MCF 10A (cell line): ENCODE results near the gene SOCS2. TPM values are rescaled to one million over a fixed set of nuclear protein-coding genes. Genes with fewer than 3 reads are reported as not detected.
A peak's percentile ranks its signal among the peaks of the same experiment; 100 is the strongest.

Experiments
- BruUV-seq: library from RNA; stranded (reverse); fragments of 400-500 nt; replicated peaks from 2 replicates; lab custom pipeline; 2021; lab: Mats Ljungman, UMichigan
- CTCF ChIA-PET: fragments of 300-600 bp; sonication (Branson Sonifier 250); formaldehyde crosslinking; extraction: SDS; loops from one replicate; lab custom pipeline; 2021; ENCODE audit warnings: antibody characterized with exemption, inconsistent platforms; lab: Yijun Ruan, JAX
- POLR2A ChIA-PET: fragments of 300-600, 350-650 bp; sonication (Branson Sonifier 250); formaldehyde crosslinking; extraction: SDS; loops from one replicate; lab custom pipeline; 2020; ENCODE audit warnings: antibody characterized with exemption, inconsistent platforms; lab: Yijun Ruan, JAX
- DNase-seq: peaks from one replicate; pipeline ENCODE4 v3.0.0-alpha.2; 2018; ENCODE audit not compliant: unreplicated experiment
- H3K27ac Mint-ChIP-seq: one replicate; pipeline ENCODE4 v1.8.0; 2022; ENCODE audit warnings: mild to moderate bottlenecking, low read depth, mixed read lengths; ENCODE audit not compliant: unreplicated experiment
- H3K27me3 Mint-ChIP-seq: one replicate; pipeline ENCODE4 v1.8.0; 2022; ENCODE audit warnings: mixed read lengths; ENCODE audit not compliant: insufficient read depth, unreplicated experiment
- H3K36me3 Mint-ChIP-seq: one replicate; pipeline ENCODE4 v1.8.0; 2022; ENCODE audit warnings: mild to moderate bottlenecking, moderate library complexity, mixed read lengths; ENCODE audit not compliant: insufficient read depth, unreplicated experiment
- H3K4me1 Mint-ChIP-seq: one replicate; pipeline ENCODE4 v1.8.0; 2022; ENCODE audit warnings: mixed read lengths; ENCODE audit not compliant: insufficient read depth, unreplicated experiment
- H3K4me3 Mint-ChIP-seq: one replicate; pipeline ENCODE4 v1.8.0; 2022; ENCODE audit warnings: mild to moderate bottlenecking, moderate library complexity, mixed read lengths; ENCODE audit not compliant: unreplicated experiment
- H3K9me3 Mint-ChIP-seq: one replicate; pipeline ENCODE4 v1.8.0; 2022; ENCODE audit warnings: mixed read lengths; ENCODE audit not compliant: unreplicated experiment
- CTCF ChIP-seq: fragments of 200-600 bp; IDR thresholded peaks from one replicate; pipeline ENCODE4 v1.8.0; 2022; ENCODE audit warnings: antibody characterized with exemption, mild to moderate bottlenecking; ENCODE audit not compliant: unreplicated experiment
- intact Hi-C: fragments of 100-400 bp; cut with micrococcal nuclease; formaldehyde crosslinking; loops from 2 replicates; pipeline ENCODE4 v1.14.1; 2022
- total RNA-seq: library from RNA; stranded (reverse); gene quantifications from 2 replicates; pipeline ENCODE4 v1.2.3, GENCODE V29; 2022

Gene SOCS2
- total RNA-seq, 1 experiment from 2014 or later, result 44.9 TPM

- CTCF ChIA-PET, result interaction anchor here (0.6 to 1.3 kb wide), 2 partner anchors 242 to 485 kb away, joined by 3 to 4 read pairs; no protein-coding TSS in a partner anchor
- no TSS peak for BruUV-seq
Observed at GRCh38 chr12:93616584-93617101, 44.2 kb downstream of the SOCS2 start.

GRCh38 chr12:93618891-93619410 is 46.5 kb downstream of the SOCS2 start:
- intact Hi-C loops, result no loop called here
- Mint-ChIP-seq H3K4me1 (no peaks in the 10 kb centered on the region), H3K9me3 (no peaks in the 10 kb centered on the region), H3K27ac (no peak overlapping the region), H3K27me3 (no peaks in the 10 kb centered on the region), H3K36me3 (no peaks in the 10 kb centered on the region), H3K4me3 (no peak overlapping the region)
- ChIA-PET CTCF (interaction anchor here (1.5 to 1.8 kb wide), 2 partner anchors 116 to 483 kb away, joined by 6 to 8 read pairs; no protein-coding TSS in a partner anchor), POLR2A (interaction anchor here (0.6 to 1.5 kb wide), 4 partner anchors 24 to 134 kb away, joined by 3 read pairs; no protein-coding TSS in a partner anchor)
- TF ChIP-seq CTCF, result no peak
- DNase-seq, result no peak
- BruUV-seq, result no TSS peak

More at GRCh38 chr12:93616584-93617101, 44.2 kb downstream of the SOCS2 start:
- no peaks in the 10 kb centered on the region for H3K4me1 Mint-ChIP-seq
- H3K36me3 Mint-ChIP-seq, result no peaks in the 10 kb centered on the region
- DNase-seq, result peak; percentile 69
- no peak overlapping the region for H3K4me3 Mint-ChIP-seq
- POLR2A ChIA-PET, result interaction anchor here (1.1 to 2.6 kb wide), 2 partner anchors 8 to 25 kb away, joined by 4 to 8 read pairs; no protein-coding TSS in a partner anchor
- H3K9me3 Mint-ChIP-seq, result no peaks in the 10 kb centered on the region
- no peaks in the 10 kb centered on the region for H3K27me3 Mint-ChIP-seq
- intact Hi-C loops, result no loop called here
- no peak overlapping the region for H3K27ac Mint-ChIP-seq
- no peak for TF ChIP-seq CTCF

GRCh38 chr12:93621986-93622385 is 49.5 kb downstream of the SOCS2 start:
- no peak for DNase-seq
- Mint-ChIP-seq H3K9me3 (no peaks in the 10 kb centered on the region), H3K27ac (no peak overlapping the region), H3K36me3 (no peaks in the 10 kb centered on the region), H3K27me3 (no peaks in the 10 kb centered on the region), H3K4me1 (peaks cover 18% of the 10 kb centered on the region), H3K4me3 (no peak overlapping the region)
- BruUV-seq, result no TSS peak
- CTCF ChIA-PET, result interaction anchor here (1.2 kb wide), 1 partner anchor 9 kb away, joined by 5 read pairs; no protein-coding TSS in a partner anchor
- intact Hi-C loops, result no loop called here
- no peak for TF ChIP-seq CTCF
- POLR2A ChIA-PET, result interaction anchor here (0.9 to 1.1 kb wide), 3 partner anchors 21 to 451 kb away, joined by 3 to 4 read pairs (median 4); no protein-coding TSS in a partner anchor

GRCh38 chr12:93622485-93622884 is 50.0 kb downstream of the SOCS2 start:
- no peaks in the 10 kb centered on the region for H3K27me3 Mint-ChIP-seq
- peaks cover 18% of the 10 kb centered on the region for H3K4me1 Mint-ChIP-seq

More at GRCh38 chr12:93622485-93622884, 50.0 kb downstream of the SOCS2 start:
- no peaks in the 10 kb centered on the region for H3K9me3 Mint-ChIP-seq
- H3K27ac Mint-ChIP-seq, result no peak overlapping the region
- intact Hi-C loops, result no loop called here
- no peak overlapping the region for H3K4me3 Mint-ChIP-seq
- BruUV-seq, result no TSS peak
- H3K36me3 Mint-ChIP-seq, result no peaks in the 10 kb centered on the region
- POLR2A ChIA-PET, result interaction anchor here (1.0 kb wide), 1 partner anchor 451 kb away, joined by 3 read pairs; no protein-coding TSS in a partner anchor
- no peak for TF ChIP-seq CTCF
- DNase-seq, result peak; percentile 68
- CTCF ChIA-PET, result interaction anchor here (0.6 kb wide), 1 partner anchor 33 kb away, joined by 3 read pairs; no protein-coding TSS in a partner anchor
